Nephron progenitor cell (in vitro differentiated cells): Measurements from ENCODE around the gene P3H4.

ENCODE experiments used
- DNase-seq: peaks from one replicate; pipeline ENCODE4 v3.0.0; 2021
- H3K27ac Mint-ChIP-seq: 2 replicates; pipeline ENCODE4 v1.8.0; 2021; ENCODE audit warnings: mild to moderate bottlenecking, moderate library complexity, mixed read lengths
- H3K27me3 Mint-ChIP-seq: 2 replicates; pipeline ENCODE4 v1.8.0; 2021; ENCODE audit warnings: mild to moderate bottlenecking, low read depth, mixed read lengths; ENCODE audit not compliant: poor library complexity
- H3K36me3 Mint-ChIP-seq: 2 replicates; pipeline ENCODE4 v1.8.0; 2021; ENCODE audit warnings: low read depth, mixed read lengths
- H3K4me1 Mint-ChIP-seq: 2 replicates; pipeline ENCODE4 v1.8.0; 2021; ENCODE audit warnings: mixed read lengths
- H3K4me3 Mint-ChIP-seq: 2 replicates; pipeline ENCODE4 v1.8.0; 2021; ENCODE audit warnings: mild to moderate bottlenecking, moderate library complexity, mixed read lengths
- H3K9me3 Mint-ChIP-seq: 2 replicates; pipeline ENCODE4 v1.8.0; 2021; ENCODE audit warnings: mild to moderate bottlenecking, moderate library complexity, mixed read lengths
- TF ChIP-seq, protein P1 (sequence below): fragments of 200-600 bp; sonication (generic); IDR thresholded peaks from 2 replicates; pipeline ENCODE4 v1.5.0; 2021; ENCODE audit warnings: antibody characterized with exemption

Gene P3H4

DNA sequence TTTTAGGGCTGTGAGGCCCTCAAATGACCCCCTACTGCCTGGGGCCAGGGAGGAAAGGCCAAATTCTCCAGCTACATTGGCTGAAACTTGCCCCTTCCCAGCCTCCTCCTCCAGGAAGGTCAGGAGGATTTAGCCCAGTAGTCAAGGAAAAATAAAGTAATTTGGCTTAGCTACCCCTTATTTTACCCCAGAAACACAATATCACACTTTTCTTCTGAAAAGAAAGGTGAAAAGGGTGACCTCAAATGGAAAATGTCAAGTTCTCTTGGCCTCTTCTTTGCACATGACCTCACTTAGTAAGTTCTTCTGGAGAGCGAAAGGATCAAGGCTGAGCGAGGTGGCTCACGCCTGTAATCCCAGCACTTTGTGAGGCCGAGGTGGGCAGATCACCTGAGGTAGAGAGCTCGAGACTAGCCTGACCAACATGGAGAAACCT is 17.2 kb downstream of the P3H4 start:
- Mint-ChIP-seq H3K27me3 (peaks cover 11% of the 10 kb centered on the region), H3K36me3 (no peaks in the 10 kb centered on the region), H3K4me1 (peaks cover 75% of the 10 kb centered on the region), H3K27ac (peak overlapping the region; percentile 59), H3K4me3 (no peak overlapping the region), H3K9me3 (no peaks in the 10 kb centered on the region)
- DNase-seq = no peak
- TF ChIP-seq, protein P1, sequence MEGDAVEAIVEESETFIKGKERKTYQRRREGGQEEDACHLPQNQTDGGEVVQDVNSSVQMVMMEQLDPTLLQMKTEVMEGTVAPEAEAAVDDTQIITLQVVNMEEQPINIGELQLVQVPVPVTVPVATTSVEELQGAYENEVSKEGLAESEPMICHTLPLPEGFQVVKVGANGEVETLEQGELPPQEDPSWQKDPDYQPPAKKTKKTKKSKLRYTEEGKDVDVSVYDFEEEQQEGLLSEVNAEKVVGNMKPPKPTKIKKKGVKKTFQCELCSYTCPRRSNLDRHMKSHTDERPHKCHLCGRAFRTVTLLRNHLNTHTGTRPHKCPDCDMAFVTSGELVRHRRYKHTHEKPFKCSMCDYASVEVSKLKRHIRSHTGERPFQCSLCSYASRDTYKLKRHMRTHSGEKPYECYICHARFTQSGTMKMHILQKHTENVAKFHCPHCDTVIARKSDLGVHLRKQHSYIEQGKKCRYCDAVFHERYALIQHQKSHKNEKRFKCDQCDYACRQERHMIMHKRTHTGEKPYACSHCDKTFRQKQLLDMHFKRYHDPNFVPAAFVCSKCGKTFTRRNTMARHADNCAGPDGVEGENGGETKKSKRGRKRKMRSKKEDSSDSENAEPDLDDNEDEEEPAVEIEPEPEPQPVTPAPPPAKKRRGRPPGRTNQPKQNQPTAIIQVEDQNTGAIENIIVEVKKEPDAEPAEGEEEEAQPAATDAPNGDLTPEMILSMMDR = no peak

DNA sequence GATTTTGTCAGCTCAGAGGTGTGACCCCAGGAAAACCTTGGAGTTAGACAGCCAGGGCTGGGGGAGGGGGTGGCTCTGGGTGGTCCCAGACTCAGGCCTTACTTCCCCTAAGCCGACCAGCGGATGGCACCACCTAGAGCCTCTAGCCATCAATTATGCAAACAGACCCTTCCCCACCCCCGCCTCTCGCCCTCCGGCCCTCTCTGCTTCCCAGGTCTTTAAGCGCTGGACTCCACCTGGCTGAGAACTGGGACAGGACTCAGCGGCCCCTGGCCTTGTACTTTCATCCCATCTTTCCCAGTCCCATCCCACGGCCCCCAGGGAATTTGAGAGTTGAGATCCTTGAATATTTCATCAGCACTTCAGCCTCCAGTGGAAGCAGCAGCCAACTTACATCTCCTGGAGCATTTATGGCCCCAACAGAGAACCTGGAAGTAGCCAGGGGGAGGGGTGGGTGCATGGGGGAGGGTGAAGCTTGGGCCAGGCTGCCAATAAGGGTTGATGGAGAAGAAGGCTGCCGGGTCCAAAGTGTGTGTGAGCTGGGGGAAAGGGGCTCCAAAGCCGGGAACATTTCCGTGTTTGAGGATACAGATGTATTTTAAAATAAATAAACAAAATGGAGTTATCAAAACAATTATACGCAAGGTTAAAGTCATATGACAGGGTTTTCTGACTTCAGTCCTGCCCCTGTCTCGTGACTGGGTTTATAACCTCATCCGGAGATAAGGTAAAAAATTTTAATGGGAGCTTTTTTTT is 17.8 kb downstream of the P3H4 start:
- TF ChIP-seq, protein P1 = no peak
- peak overlapping the region; percentile 95 for H3K27ac Mint-ChIP-seq
- peaks cover 14% of the 10 kb centered on the region for H3K27me3 Mint-ChIP-seq

DNA sequence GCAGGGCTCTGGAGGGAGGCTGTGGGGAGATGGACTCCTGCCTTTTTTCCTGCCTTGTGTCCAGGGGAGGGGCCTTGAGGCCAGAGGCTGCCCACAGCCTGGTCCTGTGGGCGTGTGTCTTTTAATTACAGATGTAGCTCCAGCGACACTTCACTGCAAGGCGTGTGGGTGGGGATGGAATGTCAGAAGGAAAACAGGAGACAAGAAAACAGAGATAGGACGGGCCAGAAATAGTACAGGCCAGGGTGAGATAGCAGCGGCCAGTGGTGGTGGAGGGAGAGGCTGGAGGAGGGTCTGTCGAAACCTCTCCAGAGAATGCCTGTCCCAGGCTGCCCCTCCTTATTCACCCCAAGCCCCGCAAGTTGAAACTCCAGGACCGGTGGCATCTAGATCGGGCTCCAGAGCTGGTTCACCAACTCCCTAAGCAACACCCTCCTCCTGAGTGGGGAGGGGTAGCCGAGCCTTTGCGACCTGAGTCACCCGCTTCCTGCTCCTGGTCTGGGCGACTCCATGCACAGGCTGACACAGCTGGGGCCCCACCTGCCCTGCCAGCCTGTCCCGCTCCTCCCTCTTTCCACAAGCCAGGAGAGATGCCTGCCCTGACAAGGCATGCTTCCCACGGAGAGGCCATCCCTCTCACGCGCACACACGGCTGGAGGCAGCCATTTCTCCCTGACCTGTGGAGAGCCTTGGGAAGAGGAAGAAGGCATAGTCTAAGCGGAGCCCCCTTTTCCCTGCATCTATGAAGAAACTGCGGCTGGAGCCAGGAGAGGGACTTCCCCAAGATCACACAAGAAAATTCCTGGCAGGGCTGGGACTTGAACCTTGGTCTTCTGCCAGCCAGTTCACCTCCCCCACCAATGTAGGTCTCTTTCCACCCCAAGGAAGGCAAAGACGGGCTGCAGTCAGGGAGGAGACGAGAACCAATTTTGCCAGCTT is 18.6 kb downstream of the P3H4 start:
- H3K4me3 Mint-ChIP-seq = peak overlapping the region; percentile 66

More for the DNA sequence above, 17.8 kb downstream of the P3H4 start:
- H3K4me3 Mint-ChIP-seq = peak overlapping the region; percentile 61
- peaks cover 71% of the 10 kb centered on the region for H3K4me1 Mint-ChIP-seq
- no peaks in the 10 kb centered on the region for H3K36me3 Mint-ChIP-seq
- no peaks in the 10 kb centered on the region for H3K9me3 Mint-ChIP-seq
- DNase-seq = peak; percentile 51

DNA sequence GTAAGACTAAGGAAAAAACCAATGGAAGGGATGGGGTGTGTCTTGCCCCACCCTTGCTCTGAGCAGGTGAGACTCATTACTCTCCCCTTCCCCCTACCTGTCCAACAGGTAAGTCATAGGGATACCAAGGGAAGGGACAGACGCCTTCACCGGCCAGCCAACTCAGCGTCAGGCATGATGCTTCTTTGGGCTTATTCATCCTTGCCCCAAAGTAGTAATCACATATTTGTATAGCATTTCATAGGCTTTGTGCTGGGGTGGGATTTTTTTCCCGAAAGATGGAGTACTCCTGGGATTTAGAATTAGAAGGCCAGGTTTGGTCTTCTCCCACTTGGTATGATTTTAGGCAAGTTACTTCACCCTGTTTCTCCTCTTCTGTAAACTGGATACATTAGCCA is 24.7 kb downstream of the P3H4 start:
- DNase-seq = no peak
- Mint-ChIP-seq H3K27me3 (peaks cover 11% of the 10 kb centered on the region), H3K27ac (no peak overlapping the region), H3K4me3 (peak overlapping the region; percentile 73), H3K36me3 (peaks cover 4% of the 10 kb centered on the region), H3K9me3 (no peaks in the 10 kb centered on the region), H3K4me1 (peaks cover 49% of the 10 kb centered on the region)
- TF ChIP-seq, protein P1 = no peak

More for the DNA sequence above, 18.6 kb downstream of the P3H4 start:
- Mint-ChIP-seq H3K27me3 (peaks cover 15% of the 10 kb centered on the region), H3K27ac (peak overlapping the region; percentile 95), H3K9me3 (no peaks in the 10 kb centered on the region), H3K36me3 (no peaks in the 10 kb centered on the region), H3K4me1 (peaks cover 64% of the 10 kb centered on the region)
- DNase-seq = no peak
- TF ChIP-seq, protein P1 = no peak

DNA sequence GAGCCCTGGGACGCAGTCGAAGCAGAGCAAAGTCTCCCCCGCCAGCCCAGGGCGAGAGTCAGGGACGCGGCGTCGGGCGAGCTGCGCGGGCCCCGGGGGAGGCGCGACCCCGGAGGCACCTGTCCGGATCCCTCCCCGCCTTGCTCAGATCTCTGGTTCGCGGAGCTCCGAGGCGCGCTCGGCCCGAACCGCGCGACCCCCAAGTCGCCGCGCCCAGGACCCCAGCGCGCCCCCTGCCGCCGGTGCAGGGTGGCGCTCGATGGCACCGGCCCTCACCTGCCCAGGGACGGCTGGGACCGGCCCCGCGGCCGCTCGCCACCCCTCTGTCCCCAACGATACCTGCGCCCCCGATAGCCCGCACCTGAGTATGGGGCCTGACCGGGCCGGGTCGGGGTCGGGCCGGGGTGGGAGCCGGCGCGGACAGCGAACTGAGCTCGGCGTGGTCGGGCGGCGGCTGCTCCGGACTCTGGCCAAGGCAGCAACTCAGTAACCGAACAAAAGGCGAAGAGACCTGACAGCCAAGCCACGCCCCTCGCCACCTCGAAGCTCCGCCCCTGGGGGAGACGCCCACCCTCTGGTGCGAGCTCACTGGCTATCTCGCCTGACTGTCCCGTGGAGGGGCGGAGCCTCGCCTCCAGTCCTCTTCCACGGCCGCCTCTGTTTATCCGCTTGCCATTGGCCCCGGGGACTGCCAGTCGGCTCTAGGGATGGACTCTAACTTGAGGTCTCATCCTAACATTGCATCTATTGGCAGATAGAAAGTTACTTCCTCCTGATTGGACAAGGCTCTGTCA is 25.3 kb downstream of the P3H4 start, which contains the start of gene JUP:
TSS of gene JUP (minus strand) at position 485 of the 794 bp plus-strand sequence. CDS start 14,857 bp downstream, outside the sequence.
- DNase-seq = peak; percentile 100
- H3K4me3 Mint-ChIP-seq = peak within 1 kb of the TSS; percentile 92
- peaks cover 11% of the 10 kb centered on the region for H3K27me3 Mint-ChIP-seq
- H3K9me3 Mint-ChIP-seq = no peaks in the 10 kb centered on the region
- H3K4me1 Mint-ChIP-seq = peaks cover 49% of the 10 kb centered on the region
- peak within 1 kb of the TSS; percentile 95 for H3K27ac Mint-ChIP-seq
- peaks cover 10% of the 10 kb centered on the region for H3K36me3 Mint-ChIP-seq
- TF ChIP-seq, protein P1 = peak; percentile 71
